Ammon's horn (tissue), 1 donor: Measurements from ENCODE around the gene MAB21L3.

Experiments used
- DNase-seq: peaks from one replicate; pipeline ENCODE4 v3.0.0-alpha.2; 2016; ENCODE audit warnings: low spot score

The MAB21L3 gene

DNA sequence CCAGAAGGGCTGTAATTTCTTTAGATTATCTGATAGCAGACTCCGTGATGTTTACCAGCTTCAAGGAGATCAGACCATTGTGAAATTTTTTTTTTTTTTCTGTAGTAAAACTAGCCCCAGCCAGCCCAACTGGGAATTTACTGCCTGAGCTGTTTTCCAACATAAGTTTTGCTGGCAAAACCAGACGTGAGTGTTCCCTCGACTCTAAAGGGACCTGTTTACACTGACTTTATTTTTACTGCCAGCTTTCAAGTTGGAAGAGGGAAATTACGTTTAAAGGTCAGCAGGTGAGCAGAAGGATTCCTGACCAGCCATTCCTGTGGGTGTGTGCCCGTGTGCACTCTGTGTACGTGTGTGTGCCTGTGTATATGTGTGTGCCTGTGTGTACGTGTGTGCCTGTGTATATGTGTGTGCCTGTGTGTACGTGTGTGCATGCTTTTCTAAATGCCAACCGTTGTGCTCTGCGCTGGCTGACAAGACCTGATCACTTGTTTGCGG, 374 bp downstream of the MAB21L3 start:
- DNase-seq, result no peak

DNA sequence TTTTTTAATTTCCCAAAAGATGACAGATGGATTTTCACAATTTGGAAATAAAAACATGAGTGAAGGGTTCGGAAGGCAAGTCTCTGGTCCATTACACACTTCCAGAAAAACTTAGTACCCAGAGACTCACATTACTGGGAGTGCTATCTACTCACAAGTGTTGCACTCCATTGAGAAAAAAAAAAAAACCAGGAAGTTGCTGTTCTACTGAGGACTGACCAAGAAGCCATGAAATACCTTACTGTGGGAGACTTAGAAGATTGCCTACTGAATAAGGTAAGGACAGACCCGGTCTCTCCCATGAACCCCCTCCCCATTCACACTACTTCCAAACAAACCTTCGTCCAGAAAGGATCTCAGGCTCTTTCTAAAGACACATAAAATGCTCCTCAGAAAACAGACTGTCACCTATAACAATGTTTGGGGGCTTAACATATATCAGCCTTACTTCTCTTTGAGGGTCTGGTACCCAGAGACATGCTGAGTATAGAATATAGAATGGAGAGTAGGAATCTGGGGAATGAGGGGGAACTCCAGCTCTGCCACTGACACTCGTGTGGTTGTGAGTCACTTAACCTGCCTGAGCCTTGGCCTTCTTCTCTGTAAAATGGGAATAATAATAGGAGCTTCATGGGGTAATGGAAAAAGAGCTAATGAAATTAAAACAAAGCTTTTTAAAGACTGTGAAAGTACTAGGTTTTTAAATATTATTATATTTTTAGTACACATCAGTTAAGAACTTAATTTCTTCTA, 1.4 kb downstream of the MAB21L3 start:
- no peak for DNase-seq

DNA sequence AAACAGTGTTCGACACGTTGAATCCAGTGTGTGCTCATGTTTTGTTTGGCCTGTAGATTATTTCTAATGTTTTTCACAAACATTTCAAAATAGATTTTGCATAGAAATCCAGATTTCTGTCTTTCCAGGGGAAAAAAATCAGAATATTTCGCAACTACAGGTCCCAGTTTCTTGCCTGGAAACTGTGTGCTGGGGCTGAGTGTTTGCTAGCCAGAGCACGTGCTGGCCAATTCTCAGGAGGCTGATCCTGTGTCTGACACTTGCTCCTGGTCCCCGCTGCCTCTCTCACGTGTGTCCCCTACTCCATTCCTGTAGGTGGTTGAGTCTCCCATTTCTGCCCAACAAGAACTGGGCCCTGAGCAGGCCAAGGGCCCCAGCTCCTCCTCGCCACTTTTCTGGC, 2.4 kb downstream of the MAB21L3 start:
- DNase-seq, result no peak

- no peak for DNase-seq
Measured at GRCh38 chr1:116115476-116116439, 4.6 kb downstream of the MAB21L3 start.

DNA sequence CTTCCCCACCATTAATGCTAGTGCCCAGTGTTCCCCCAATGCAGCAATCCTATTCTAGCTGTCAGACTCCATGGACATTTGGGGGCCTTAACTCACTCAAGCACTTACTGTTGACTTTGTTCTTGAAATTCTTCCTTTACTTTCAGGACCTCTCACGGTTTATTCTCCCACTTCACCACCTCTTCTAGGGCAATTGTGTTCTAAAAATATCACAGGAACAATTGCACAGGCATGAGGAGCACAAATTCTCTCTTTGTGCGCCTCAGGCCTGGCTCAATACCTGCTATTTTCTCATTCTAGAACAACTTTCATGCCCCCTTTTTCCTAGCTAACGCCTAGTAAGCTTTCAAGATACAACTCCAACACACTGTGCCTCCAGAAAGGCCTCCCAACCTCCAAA, 7.3 kb downstream of the MAB21L3 start:
- DNase-seq, result no peak

- no peak for DNase-seq
Measured at GRCh38 chr1:116119876-116120275, 8.7 kb downstream of the MAB21L3 start.

DNA sequence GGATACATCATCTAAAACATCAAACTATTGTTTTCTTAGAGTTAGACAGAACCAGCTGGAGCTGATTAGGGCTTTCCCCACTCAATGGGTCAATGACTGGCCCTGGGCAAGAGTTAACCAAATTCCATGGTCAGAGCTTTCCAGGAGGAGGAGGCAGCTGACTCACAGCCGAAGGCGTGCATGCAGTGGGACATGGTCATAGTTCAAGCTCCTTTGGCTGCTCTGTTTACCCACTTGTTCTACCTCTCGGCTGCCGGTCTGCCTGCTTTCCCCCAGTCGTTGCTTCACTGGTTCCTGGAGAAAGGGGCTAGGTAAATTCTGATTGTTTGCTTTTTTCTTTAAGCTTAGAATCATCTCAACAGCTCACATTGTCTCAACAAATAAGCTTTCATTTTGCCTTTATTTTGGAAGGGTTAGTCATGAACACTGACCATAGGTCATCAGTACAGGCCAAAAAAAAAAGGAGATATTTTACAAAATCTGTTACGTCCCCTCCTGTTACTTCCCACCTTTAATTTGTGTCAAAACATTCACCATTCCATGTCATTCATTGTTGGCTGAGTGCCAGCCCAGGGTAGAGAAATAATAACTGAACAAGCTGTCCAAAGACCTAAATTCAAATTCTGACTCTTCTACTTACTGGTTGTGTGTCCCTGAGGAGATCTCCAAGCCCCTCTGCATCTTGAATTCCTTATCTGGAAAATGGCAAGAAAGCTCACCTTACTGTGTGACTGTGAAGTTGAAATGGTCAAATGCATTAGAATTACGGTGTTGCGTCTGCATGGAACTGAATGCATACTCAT, 12.0 kb downstream of the MAB21L3 start:
- no peak for DNase-seq

DNA sequence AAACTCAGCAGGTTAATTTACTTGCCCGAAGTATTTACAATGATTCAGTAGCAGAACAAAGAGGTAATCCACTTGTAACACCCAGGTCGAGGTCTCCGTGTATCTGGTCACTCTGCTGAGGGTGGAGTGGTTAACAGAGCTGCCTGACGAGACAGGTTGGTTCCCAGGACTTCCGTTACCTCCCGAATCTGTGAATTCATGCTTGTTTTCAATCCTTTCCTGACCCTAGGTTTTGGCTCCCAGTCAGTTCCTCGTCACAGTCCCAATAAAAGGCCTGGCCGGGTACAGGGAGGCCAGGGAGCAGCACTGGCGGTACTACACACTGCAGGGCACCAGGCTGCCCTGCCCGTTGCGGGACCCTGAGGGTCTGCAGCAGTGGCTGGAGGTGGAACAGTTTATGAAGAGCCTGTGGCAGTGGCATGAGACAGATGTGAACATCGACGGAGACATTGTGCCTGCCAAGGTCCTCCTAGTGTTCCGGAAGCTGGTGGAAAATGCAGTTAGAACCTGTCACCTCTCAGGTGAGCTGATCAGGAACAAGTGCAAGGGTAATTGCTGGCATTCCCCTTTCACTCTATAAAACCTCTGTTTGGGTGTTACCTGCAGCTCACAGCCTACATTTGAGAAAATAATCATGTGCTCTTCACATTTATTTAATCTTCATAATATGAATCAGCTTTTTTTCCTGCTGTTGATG, 12.8 kb downstream of the MAB21L3 start:
- no peak for DNase-seq

GRCh38 chr1:116125758-116126157, 14.6 kb downstream of the MAB21L3 start:
- DNase-seq, result no peak

DNA sequence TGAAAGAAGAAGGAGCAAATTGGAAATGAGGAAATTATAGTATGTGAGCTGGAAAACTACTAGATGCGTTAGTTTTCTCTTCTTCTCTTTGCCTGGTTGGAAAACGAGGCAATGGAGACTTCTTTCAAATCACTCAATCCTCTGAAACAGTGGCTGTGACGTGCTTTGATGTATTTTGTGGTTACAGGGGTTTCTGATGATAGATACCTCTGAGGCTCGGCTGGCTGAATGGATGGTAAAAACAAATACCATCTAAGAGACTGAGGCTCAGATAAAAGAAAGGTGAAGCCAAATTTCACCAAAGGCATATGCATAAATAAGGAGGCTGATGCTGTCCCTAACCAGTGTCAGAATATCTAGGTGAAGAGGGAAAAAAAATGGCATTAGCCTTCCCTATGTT, 15.1 kb downstream of the MAB21L3 start:
- DNase-seq, result no peak

DNA sequence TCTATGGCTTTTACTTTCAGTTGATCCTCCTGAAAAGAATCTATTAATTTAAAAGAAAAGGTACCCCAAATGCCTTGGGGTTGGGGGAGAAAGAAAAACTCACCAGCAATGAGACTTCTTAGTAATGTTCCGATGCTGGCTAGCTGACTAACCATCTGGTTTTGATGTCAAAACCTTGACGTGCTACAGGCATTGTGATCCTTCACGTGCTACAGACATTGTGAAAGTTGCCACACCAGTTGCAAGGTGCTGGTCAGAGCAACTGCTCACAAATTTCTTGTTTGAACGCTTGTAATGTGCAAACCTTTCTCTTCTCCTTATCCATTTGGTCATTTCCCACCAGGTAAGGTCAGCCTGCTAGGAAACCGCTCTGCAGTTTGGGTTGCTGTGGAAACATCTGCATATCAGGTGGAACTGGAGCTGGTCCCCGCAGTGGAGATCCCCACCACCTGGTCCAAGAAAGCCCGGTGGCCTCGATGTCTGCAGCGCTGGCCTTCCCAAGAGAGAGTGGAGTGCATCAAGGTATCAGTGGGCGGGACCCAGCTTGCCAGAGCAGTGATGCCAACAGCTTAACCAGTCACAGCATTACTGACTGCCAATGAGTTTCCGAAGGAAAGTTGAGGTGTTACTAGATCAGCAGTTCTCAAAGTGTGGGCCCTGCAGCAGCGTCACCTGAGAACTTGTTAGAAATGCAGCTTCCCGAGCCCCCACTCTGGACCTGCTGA, 16.1 kb downstream of the MAB21L3 start:
- DNase-seq, result no peak

- DNase-seq, result no peak
Measured at GRCh38 chr1:116127848-116128540, 16.8 kb downstream of the MAB21L3 start.

- no peak for DNase-seq
Measured at GRCh38 chr1:116128664-116129063, 17.5 kb downstream of the MAB21L3 start.

DNA sequence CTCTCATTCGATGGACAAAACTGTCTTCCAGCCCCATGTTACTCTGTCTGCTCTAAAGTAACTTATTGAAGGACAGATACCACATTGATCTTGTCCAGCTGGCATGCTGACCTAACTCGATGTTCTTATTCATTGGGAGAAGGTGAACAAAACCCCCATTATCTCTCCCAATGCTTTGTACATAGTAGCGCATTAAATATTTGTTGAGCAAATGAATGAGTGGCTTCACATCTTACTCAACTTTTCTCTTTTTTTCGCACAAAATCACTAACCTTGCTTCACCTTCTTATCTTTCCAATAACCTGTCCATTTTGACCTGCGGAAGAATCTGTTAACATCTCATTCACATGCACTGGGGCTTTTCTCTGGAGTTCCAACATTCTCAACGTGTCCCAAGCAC, 18.3 kb downstream of the MAB21L3 start:
- no peak for DNase-seq

DNA sequence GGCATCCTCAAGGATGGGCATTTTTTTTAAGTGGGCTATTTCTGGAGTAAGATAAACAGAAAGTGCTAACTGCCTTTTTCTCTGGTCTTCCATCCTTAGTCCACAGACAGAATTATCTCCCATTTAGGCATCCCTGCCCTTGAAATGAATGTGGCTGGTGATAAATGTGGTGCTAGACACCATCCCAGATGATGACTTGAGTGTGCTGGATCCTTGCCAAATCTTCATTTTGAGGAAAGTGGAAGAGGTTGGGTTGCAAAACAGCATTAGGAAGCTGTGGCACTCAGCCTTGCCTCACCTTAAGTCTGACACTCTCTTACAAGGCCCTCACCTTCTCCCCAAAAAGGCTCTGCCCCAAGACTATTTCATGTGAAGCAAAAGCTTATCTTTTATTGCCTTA, 19.2 kb downstream of the MAB21L3 start:
- DNase-seq, result no peak

- DNase-seq, result no peak
Measured at GRCh38 chr1:116131170-116131569, 20.0 kb downstream of the MAB21L3 start.

- DNase-seq, result no peak
Measured at GRCh38 chr1:116131866-116132605, 20.8 kb downstream of the MAB21L3 start.

DNA sequence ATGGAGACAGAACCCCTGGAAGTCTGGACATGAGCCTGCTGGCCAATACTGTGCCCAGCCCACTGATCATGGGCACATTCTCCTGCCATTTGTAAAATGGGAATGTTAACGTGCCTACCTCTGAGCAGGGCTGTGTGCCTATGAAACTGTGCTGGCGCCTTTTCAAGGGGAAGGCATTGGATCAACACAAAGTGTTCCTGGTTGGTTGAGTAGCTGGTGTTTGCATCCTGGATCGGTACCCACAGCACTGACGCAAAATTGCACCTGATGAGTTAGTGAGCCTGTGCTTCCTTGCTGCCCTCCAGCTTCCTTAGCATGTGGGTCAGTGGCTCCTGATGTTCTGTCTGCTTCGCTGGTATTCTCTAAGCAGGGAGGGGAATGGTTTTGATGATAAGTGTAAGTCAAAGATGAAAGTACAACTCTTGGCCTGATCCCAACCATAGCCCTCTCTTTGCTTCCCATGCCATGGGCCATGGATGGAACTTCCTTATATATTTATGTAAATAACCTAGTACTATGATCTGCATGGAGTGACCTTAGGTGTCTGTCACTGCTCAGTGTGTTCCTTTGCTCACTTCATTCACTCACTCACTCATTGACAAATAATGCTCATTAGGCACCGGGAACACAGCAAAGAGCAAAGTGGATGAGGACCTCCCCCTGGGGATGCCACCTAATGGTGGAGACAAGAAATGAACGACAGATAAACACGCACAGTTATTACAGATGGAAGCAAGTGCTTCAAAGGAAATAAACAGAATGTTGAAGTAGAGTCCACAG, 22.7 kb downstream of the MAB21L3 start:
- no peak for DNase-seq

GRCh38 chr1:116134476-116134773, 23.2 kb downstream of the MAB21L3 start:
- DNase-seq, result no peak
